ENCODE measurements around the gene TCF4.

TCF4 gene

GRCh38 chr18:55275039-55275901 is 312.7 kb downstream of the TCF4 start:
- no peaks in the 10 kb centered on the region for H3K27me3 ChIP-seq (ENCODE audit: insufficient read depth, poor library complexity, severe bottlenecking)
- no peaks in the 10 kb centered on the region for H3K4me1 ChIP-seq (ENCODE audit: insufficient read depth, poor library complexity, severe bottlenecking)
- DNase-seq (ENCODE audit: low spot score): no peak

GRCh38 chr18:55272510-55273243 is 315.3 kb downstream of the TCF4 start:
- DNase-seq (ENCODE audit: low spot score): no peak
- no peak for ATAC-seq (ENCODE audit: low read depth)
- Histone ChIP-seq H3K27ac (ENCODE audit: poor library complexity, severe bottlenecking) (no peak overlapping the region), H3K4me3 (ENCODE audit: severe bottlenecking) (no peak overlapping the region), H3K36me3 (ENCODE audit: low read depth) (no peaks in the 10 kb centered on the region), H3K27me3 (ENCODE audit: insufficient read depth, poor library complexity, severe bottlenecking) (no peaks in the 10 kb centered on the region), H3K9me3 (ENCODE audit: severe bottlenecking) (no peaks in the 10 kb centered on the region), H3K4me1 (ENCODE audit: insufficient read depth, poor library complexity, severe bottlenecking) (no peaks in the 10 kb centered on the region)
- TF ChIP-seq, protein P1, sequence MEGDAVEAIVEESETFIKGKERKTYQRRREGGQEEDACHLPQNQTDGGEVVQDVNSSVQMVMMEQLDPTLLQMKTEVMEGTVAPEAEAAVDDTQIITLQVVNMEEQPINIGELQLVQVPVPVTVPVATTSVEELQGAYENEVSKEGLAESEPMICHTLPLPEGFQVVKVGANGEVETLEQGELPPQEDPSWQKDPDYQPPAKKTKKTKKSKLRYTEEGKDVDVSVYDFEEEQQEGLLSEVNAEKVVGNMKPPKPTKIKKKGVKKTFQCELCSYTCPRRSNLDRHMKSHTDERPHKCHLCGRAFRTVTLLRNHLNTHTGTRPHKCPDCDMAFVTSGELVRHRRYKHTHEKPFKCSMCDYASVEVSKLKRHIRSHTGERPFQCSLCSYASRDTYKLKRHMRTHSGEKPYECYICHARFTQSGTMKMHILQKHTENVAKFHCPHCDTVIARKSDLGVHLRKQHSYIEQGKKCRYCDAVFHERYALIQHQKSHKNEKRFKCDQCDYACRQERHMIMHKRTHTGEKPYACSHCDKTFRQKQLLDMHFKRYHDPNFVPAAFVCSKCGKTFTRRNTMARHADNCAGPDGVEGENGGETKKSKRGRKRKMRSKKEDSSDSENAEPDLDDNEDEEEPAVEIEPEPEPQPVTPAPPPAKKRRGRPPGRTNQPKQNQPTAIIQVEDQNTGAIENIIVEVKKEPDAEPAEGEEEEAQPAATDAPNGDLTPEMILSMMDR (IDR thresholded peaks at IDR 0.05; ENCODE audit: poor library complexity, severe bottlenecking): no peak

More at GRCh38 chr18:55275039-55275901, 312.7 kb downstream of the TCF4 start:
- no peak overlapping the region for H3K27ac ChIP-seq (ENCODE audit: poor library complexity, severe bottlenecking)
- peak; percentile 58; the same call in 2 of the 3 replicates for ATAC-seq (ENCODE audit: low read depth)
- no peaks in the 10 kb centered on the region for H3K36me3 ChIP-seq (ENCODE audit: low read depth)
- no peak overlapping the region for H3K4me3 ChIP-seq (ENCODE audit: severe bottlenecking)
- TF ChIP-seq, protein P1 (IDR thresholded peaks at IDR 0.05; ENCODE audit: poor library complexity, severe bottlenecking): peak; percentile 20
- H3K9me3 ChIP-seq (ENCODE audit: severe bottlenecking): no peaks in the 10 kb centered on the region

- DNase-seq (ENCODE audit: low spot score) (no peak), ATAC-seq (ENCODE audit: low read depth) (no peak)
- Histone ChIP-seq H3K9me3 (ENCODE audit: severe bottlenecking) (no peaks in the 10 kb centered on the region), H3K36me3 (ENCODE audit: low read depth) (no peaks in the 10 kb centered on the region), H3K4me3 (ENCODE audit: severe bottlenecking) (no peak overlapping the region), H3K4me1 (ENCODE audit: insufficient read depth, poor library complexity, severe bottlenecking) (no peaks in the 10 kb centered on the region), H3K27ac (ENCODE audit: poor library complexity, severe bottlenecking) (no peak overlapping the region), H3K27me3 (ENCODE audit: insufficient read depth, poor library complexity, severe bottlenecking) (no peaks in the 10 kb centered on the region)
- TF ChIP-seq, protein P1 (IDR thresholded peaks at IDR 0.05; ENCODE audit: poor library complexity, severe bottlenecking): no peak
Measured at GRCh38 chr18:55269622-55270021, 318.4 kb downstream of the TCF4 start.

DNA sequence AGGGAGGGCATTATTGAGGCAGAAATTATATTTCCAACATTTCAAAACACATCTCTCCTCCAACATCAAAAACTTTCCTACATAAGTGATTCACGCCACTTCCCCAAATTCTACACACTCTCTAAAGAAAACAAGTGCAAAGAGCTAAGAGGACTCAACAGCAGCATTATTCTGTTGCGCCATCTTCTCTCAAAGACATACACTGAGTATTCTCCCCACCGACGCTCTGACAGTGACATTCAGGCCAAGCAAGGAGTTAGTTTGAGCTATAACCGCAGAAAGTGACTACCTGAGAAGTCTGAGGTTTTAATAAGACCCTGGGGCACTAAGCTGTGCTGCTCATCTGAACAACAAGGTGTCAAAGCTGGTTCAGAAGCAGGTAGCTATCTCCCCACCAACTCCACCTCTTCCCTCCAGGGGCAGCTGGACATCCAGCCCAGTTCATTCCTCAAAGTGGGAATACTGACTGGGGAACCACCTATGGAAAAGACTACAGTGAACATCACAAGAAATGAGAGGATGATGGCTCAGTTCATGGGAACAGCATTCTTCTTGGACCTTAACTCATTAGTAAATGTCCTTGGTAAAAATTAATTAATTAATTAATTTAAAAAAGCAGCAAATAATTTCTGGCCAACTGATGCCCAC is 319.2 kb downstream of the TCF4 start:
- ATAC-seq (ENCODE audit: low read depth) (no peak), DNase-seq (ENCODE audit: low spot score) (no peak)
- Histone ChIP-seq H3K27me3 (ENCODE audit: insufficient read depth, poor library complexity, severe bottlenecking) (no peaks in the 10 kb centered on the region), H3K27ac (ENCODE audit: poor library complexity, severe bottlenecking) (no peak overlapping the region), H3K36me3 (ENCODE audit: low read depth) (no peaks in the 10 kb centered on the region), H3K4me1 (ENCODE audit: insufficient read depth, poor library complexity, severe bottlenecking) (peaks cover 5% of the 10 kb centered on the region), H3K9me3 (ENCODE audit: severe bottlenecking) (no peaks in the 10 kb centered on the region), H3K4me3 (ENCODE audit: severe bottlenecking) (no peak overlapping the region)
- TF ChIP-seq, protein P1 (IDR thresholded peaks at IDR 0.05; ENCODE audit: poor library complexity, severe bottlenecking): no peak
